Measurements from ENCODE around the gene GAGE12D.
"Not testable (repeated sequence)": the region's sequence is repeated elsewhere in the genome, so short reads cannot be mapped to it uniquely, and the experiment has no call there.

GRCh38 chrX:49541433-49541832, at the start of gene GAGE12D:
- not testable (repeated sequence) for TF ChIP-seq POLR2AphosphoS5 (IDR thresholded peaks at IDR 0.05; ENCODE audit: low read depth, low read length); SIN3A (IDR thresholded peaks at IDR 0.05; ENCODE audit: borderline replicate concordance, insufficient read depth, low read length); TAF1 (IDR thresholded peaks at IDR 0.05; ENCODE audit: borderline replicate concordance, insufficient read depth, low read length)

All from PFSK-1 (cell line).